GM18508 (cell line): ENCODE results near the gene SKP2.
"Not testable (repeated sequence)": the region's sequence is repeated elsewhere in the genome, so short reads cannot be mapped to it uniquely, and the experiment has no call there.

Experiments
- ATAC-seq: cut with Tn5 transposase; IDR thresholded peaks from one replicate; pipeline ENCODE4 v1.9.1; 2021; ENCODE audit warnings: moderate number of reproducible peaks; ENCODE audit not compliant: insufficient read depth, unreplicated experiment

Gene SKP2

GRCh38 chr5:36151434-36152323, at the start of gene SKP2, which contains the start of gene LMBRD2:
Gene SKP2 (plus strand): TSS chr5:36152111. CDS start chr5:36152263, 152 bp downstream.
Gene LMBRD2 (minus strand): TSS chr5:36151887. CDS start chr5:36143349, 8,538 bp downstream.
- peak; percentile 98 for ATAC-seq

- no peak for ATAC-seq
These were observed 46.1 kb upstream of the SKP2 start for GRCh38 chr5:36105819-36106218.

- no peak for ATAC-seq
These were observed 43.0 kb upstream of the SKP2 start for GRCh38 chr5:36108758-36109460.

GRCh38 chr5:36111238-36111637, 40.7 kb upstream of the SKP2 start:
- ATAC-seq, result no peak

- no peak for ATAC-seq
These were observed 26.0 kb upstream of the SKP2 start for GRCh38 chr5:36125868-36126267.

- no peak for ATAC-seq
These were observed 23.1 kb upstream of the SKP2 start for GRCh38 chr5:36128795-36129194.

- ATAC-seq, result not testable (repeated sequence)
These were observed 22.2 kb upstream of the SKP2 start for GRCh38 chr5:36129666-36130065.

GRCh38 chr5:36133009-36133408, 18.9 kb upstream of the SKP2 start:
- ATAC-seq, result not testable (repeated sequence)

GRCh38 chr5:36135988-36136387, 15.9 kb upstream of the SKP2 start:
- ATAC-seq, result no peak

- ATAC-seq, result no peak
These were observed 15.3 kb upstream of the SKP2 start for GRCh38 chr5:36136581-36136980.

- no peak for ATAC-seq
These were observed 12.8 kb upstream of the SKP2 start for GRCh38 chr5:36138900-36139683.

- ATAC-seq, result no peak
These were observed 6.6 kb upstream of the SKP2 start for GRCh38 chr5:36145311-36145710.

- ATAC-seq, result no peak
These were observed 5.5 kb upstream of the SKP2 start for GRCh38 chr5:36146390-36146789.

- no peak for ATAC-seq
These were observed 4.2 kb upstream of the SKP2 start for GRCh38 chr5:36147681-36148080.

- ATAC-seq, result no peak
These were observed 1.1 kb upstream of the SKP2 start for GRCh38 chr5:36150676-36151433.

GRCh38 chr5:36152324-36153297, 700 bp downstream of the SKP2 start:
- ATAC-seq, result no peak

- no peak for ATAC-seq
These were observed 1.4 kb downstream of the SKP2 start for GRCh38 chr5:36153298-36153677.

- no peak for ATAC-seq
These were observed 1.8 kb downstream of the SKP2 start for GRCh38 chr5:36153726-36154125.

GRCh38 chr5:36155291-36155690, 3.4 kb downstream of the SKP2 start:
- ATAC-seq, result no peak
